Gastrocnemius medialis (tissue), 4 donors: Measurements from ENCODE around the gene ZNF19.

Experiments
- CTCF ChIP-seq, 5 experiments: fragments of 450-650 bp in 3 of 5; fragments of 200-600 bp in 2 of 5; sonication (generic) in 2 of 5; IDR thresholded peaks in 4 of 5; conservative IDR thresholded peaks in 1 of 5; 1 replicate in 4 of 5; 2 replicates in 1 of 5; pipeline ENCODE4 v1.5.1; 2016 to 2019; ENCODE audit warnings: antibody characterized with exemption in 5 of 5, mild to moderate bottlenecking in 3 of 5, moderate library complexity in 3 of 5
- POLR2A ChIP-seq, 2 donors: fragments of 450-650 bp; IDR thresholded peaks; one replicate each; pipeline ENCODE4 v1.6.1; 2017; ENCODE audit warnings: antibody characterized with exemption in 2 of 2, mild to moderate bottlenecking in 2 of 2, moderate library complexity in 2 of 2

GRCh38 chr16:71436473-71436872 is 52.7 kb downstream of the ZNF19 start:
- TF ChIP-seq CTCF (IDR thresholded peaks at IDR 0.05 in 4 of 5, conservative IDR thresholded peaks at IDR 0.05 in 1 of 5), result no peak
- TF ChIP-seq POLR2A (IDR thresholded peaks at IDR 0.05), result no peak
